NCI-H82 treated with DMSO at 0.1 percent for 48 hours (cell line): ENCODE measurements around the gene DIABLO.
"Not testable (repeated sequence)": the region's sequence is repeated elsewhere in the genome, so short reads cannot be mapped to it uniquely, and the experiment has no call there.

Experiments used
- DNase-seq: peaks from one replicate; lab custom pipeline; 2025; ENCODE audit not compliant: unreplicated experiment; lab: John Stamatoyannopoulos, UW

The DIABLO gene

DNA sequence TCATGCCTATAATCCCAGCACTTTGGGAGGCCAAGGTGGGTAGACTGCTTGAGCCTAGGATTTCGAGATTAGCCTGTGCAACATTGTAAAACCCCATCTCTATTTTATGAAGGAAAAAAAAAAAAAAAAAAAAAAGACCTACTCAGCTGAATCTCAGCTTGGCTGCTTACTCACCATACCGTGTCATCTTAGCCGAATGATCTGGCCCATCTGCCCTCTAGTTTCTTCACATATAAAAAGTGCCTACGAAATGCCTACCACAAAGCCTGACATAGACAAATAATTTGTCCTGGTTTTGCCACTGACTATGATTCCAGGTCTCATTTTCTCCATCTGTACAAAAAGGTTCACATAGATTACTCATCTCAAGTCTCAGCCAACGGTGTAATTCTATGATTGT, 10.1 kb downstream of the DIABLO start:
- no peak for DNase-seq

GRCh38 chr12:122208073-122208820, 17.6 kb downstream of the DIABLO start:
- DNase-seq: no peak

DNA sequence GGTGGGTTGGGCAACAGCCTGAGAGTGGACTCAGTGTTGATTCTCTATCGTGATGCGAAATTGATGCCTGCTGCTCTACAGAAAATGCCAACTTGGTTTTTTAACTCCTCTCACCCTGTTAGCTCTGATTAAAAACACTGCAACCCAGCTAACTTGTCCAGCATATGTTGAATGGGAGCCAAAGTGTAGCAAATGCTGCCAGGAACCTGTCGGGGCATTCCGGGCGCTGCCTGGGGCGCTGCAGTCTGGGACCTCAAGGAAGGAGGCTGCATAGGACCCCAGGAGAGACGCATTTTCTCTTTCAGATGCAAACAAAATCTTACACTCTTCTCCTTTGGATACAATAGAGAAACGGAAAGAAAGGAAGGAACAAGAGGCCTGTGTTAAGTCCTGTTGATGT, 18.5 kb downstream of the DIABLO start:
- no peak for DNase-seq

GRCh38 chr12:122206976-122207375, 18.9 kb downstream of the DIABLO start:
- DNase-seq: no peak

DNA sequence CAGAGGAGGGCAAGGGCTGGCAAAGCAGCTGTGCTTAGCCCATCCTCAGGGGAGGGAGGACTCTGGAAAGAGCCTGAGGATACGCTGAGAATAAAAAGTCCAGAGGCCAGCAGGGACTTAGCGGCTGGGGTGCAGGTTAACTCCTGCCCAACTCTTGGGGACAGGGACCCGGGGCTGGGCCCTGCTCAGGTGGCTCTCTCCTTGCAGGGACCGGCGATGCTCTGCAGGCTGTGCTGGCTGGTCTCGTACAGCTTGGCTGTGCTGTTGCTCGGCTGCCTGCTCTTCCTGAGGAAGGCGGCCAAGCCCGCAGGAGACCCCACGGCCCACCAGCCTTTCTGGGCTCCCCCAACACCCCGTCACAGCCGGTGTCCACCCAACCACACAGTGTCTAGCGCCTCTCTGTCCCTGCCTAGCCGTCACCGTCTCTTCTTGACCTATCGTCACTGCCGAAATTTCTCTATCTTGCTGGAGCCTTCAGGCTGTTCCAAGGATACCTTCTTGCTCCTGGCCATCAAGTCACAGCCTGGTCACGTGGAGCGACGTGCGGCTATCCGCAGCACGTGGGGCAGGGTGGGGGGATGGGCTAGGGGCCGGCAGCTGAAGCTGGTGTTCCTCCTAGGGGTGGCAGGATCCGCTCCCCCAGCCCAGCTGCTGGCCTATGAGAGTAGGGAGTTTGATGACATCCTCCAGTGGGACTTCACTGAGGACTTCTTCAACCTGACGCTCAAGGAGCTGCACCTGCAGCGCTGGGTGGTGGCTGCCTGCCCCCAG, 19.6 kb downstream of the DIABLO start:
- no peak for DNase-seq

- DNase-seq: no peak
Measured at GRCh38 chr12:122205053-122205925, 20.6 kb downstream of the DIABLO start.

DNA sequence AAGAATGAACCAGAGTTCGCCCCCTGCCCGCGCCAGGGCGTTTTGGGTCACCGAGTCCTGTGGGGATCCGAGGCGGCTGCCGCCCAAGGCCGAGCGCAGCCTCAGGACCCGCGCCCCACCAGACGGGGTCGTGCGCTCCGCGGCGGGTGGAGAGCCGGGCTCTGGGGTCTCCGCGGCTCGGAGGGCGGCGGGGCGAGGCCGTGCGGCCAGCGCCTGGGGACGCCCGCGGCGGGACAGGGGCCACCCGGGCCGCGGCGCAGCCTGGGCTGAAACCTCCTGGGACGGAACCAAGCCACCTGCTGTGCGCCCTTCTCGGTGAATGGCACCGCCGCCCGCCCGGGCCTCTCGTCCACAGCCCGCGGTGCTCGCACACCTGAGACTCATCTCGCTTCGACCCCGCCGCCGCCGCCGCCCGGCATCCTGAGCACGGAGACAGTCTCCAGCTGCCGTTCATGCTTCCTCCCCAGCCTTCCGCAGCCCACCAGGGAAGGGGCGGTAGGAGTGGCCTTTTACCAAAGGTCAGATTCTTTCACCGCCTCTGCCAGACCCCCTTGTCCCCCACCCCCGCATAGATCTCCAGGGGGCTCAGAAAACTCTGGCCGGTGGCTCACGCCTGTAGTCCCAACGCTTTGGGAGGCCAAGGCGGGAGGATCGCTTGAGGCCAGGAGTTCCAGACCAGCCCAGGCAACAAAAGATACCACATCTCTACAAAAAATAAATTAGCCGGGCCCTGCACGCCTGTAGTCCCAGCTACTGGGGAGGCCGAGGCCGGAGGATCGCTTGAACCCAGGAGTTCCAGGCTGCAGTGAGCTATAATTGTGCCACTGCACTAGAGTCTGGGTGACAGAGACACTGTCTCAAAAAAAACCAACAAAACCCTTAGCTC, 21.4 kb downstream of the DIABLO start:
- no peak for DNase-seq

DNA sequence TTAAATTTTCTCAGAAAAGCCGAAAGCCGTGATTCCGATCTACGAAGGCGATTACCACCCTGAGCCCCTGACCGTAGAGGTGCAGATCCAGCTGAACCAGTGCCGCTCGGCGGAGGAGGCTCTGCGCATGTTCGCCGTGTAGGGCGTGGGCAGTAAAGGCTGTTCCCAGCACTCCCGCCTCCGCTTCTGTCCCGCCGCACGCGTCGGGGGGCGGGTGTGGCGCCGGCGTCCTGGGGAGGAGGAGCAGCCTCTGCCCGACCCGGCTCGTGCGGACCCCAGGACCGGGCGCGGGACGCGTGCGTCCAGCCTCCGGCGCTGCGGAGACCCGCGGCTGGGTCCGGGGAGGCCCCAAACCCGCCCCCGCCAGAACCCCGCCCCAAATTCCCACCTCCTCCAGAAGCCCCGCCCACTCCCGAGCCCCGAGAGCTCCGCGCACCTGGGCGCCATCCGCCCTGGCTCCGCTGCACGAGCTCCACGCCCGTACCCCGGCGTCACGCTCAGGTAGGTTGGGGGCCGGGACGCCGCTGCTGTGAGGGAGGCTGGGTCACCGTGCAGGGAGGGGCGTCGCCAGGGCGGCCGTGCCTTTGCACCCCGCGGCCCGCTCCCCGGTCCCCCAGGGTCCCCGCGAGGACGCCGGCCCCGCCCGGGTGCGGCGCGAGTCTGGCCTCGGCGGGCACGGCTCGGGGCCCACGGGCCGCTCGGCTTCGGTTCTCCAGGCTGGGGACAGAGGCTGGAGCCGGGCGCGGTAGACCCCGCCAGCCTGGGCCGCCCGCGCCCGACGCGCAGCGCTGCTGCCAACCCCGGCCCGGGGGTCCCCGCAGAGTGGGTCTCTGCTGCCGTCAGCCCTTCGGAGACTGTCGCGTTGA, 22.3 kb downstream of the DIABLO start, which contains the start of gene B3GNT4:
Gene B3GNT4 (plus strand): TSS at position 409 of the 866 bp plus-strand sequence. CDS start 910 bp downstream, outside the sequence.
- DNase-seq: no peak

GRCh38 chr12:122202811-122203210, 23.0 kb downstream of the DIABLO start:
- not testable (repeated sequence) for DNase-seq

DNA sequence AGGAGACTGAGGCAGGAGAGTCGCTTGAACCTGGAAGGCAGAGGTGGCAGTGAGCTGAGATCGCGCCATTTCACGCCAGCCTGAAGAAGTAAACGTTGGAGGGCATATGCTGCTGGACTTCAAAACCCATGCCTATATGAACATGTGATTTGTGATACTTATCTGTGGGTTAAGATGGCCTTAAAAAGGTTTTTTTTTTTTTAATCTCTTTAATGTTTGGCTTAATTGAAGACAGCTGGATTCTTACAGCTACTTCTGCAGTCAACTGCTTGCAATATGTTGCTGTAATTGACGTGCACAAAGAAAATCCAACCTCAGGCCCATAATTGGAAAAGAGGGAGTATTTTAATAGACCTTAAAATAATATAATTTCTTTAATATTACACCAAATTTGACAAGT, 23.8 kb downstream of the DIABLO start:
- peak; percentile 49 for DNase-seq

DNA sequence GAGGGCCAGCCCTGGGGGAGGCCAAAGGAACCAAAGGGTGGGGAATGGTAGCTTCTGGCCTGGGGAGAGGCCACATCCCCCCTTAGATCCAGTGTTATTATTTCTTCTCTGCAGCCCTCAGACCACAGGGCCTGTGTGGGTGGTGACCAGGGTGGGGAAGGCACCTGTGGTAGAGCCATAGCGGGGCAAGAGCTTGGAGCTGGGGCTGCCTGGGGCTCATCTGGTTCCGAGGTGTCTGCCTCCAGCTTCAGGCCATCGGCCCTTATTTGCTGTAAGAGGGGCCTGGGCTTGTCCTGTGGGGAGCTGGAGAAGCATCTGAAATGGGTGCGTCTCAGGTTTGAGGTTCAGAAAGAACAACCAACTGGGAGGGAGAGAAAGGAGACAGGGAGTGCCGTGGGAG, 24.5 kb downstream of the DIABLO start:
- DNase-seq: no peak

- DNase-seq: no peak
Measured at GRCh38 chr12:122200541-122201175, 25.2 kb downstream of the DIABLO start.

DNA sequence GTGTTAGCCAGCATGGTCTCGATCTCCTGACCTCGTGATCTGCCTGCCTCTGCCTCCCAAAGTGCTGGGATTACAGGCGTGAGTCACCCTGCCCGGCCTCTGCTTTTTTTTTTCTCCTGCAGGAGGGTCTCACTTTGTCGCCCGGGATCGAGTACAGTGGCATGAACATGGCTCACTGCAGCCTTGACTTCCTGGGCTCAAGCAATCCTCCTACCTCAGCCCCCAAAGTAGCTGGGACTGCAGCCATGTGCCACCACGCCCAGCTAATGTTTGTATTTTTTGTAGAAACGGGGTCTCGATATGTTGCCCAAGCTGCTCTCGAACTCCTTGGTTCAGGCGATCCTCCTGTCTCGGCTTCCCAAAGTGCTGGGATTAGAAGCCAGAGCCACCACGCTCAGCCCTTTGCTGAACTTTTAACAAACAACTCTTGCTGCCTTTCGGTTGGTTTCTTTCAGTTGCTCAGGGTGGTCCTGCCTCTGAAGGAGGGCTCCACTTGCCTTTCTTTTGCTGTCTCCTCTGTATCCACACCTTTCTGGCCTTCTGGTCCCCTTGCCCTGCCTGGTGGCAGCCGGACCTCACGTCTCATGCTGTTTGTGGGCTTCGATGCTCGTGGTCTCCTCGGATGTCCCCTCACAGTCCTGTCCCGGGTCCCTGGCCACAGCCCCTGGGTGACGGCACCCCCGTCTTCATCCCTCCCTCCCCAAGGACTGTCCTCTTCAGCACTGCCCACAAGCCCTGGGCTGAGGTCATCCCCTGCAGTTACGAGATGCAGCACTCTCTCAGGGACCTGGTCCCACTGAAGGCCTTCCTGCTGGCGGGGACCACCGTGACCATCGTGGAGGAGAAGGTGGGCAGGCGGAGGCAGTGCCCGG, 26.1 kb downstream of the DIABLO start:
- no peak for DNase-seq

- no peak for DNase-seq
Measured at GRCh38 chr12:122197612-122197966, 28.3 kb downstream of the DIABLO start.

DNA sequence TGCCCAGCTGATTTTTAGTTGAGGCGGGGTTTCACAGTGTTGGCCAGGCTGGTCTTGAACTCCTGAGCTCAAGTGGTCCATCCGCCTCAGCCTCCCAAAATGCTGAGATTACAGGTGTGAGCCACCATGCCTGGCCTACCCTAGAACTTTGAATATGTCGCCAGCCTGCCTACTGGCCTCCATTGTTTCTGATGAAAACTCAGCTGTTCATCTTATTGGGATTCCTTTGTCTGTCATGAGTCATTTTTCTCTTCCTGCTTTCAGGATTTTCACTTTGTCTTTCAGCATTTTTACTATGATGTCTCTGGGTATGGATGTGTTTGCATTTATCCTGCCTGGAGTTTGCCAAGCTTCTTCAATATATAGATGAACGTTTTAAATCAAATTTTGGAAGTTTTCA, 30.4 kb downstream of the DIABLO start:
- DNase-seq: no peak

DNA sequence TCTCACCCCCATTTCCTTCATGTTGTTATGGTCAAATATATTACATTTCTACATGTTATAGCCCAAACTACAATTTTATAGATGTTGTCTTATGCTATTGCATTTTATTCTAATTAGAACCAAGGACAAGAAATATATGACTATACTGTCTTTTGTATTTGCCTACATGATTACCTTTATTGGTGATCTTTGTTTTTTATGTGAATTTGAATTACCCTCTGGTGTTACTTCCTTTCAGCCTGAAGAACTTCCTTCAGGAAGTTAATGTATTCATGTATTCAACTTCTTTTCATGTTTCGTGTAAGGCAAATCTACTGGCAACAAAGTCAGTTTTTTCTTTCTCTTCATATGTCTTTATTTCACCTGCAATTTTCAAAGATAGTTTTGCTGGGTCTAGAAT, 31.0 kb downstream of the DIABLO start:
- no peak for DNase-seq

- no peak for DNase-seq
Measured at GRCh38 chr12:122192441-122192840, 33.4 kb downstream of the DIABLO start.
